NT2/D1 (cell line): ENCODE data around the gene MLC1.

Experiments used
- SUZ12 ChIP-seq: IDR thresholded peaks from 2 replicates; pipeline ENCODE4 v1.6.1; 2011; ENCODE audit not compliant: insufficient read length, insufficient read depth; ENCODE audit errors: extremely low read depth
- YY1 ChIP-seq: IDR thresholded peaks from 2 replicates; pipeline ENCODE4 v1.6.1; 2011; ENCODE audit not compliant: insufficient read length, insufficient read depth
- ZNF274 ChIP-seq: IDR thresholded peaks from 2 replicates; pipeline ENCODE4 v1.6.1; 2011; ENCODE audit warnings: mild to moderate bottlenecking, low read depth, low read length

GRCh38 chr22:50016988-50017700, 68.1 kb downstream of the MLC1 start:
- TF ChIP-seq ZNF274 (no peak), YY1 (no peak), SUZ12 (no peak)
